ENCODE results near the gene FARS2.

- no peak for TF ChIP-seq ZNF24 (IDR thresholded peaks at IDR 0.05)
- TF ChIP-seq POLR2AphosphoS5 (IDR thresholded peaks at IDR 0.05; ENCODE audit: low read depth, low read length), result no peak
- no peak for TF ChIP-seq PATZ1 (CRISPR knock-in tag; IDR thresholded peaks at IDR 0.05)
- TF ChIP-seq TGIF2 (CRISPR knock-in tag; IDR thresholded peaks at IDR 0.05), result no peak
- TF ChIP-seq CTCF (CRISPR knock-in tag; IDR thresholded peaks at IDR 0.05), result no peak
- TF ChIP-seq JUND (CRISPR knock-in tag; IDR thresholded peaks at IDR 0.05), result no peak
- TF ChIP-seq EZH2 (conservative IDR thresholded peaks at IDR 0.05; ENCODE audit: low read depth, low read length), result no peak
- TF ChIP-seq TAF1 (CRISPR knock-in tag; IDR thresholded peaks at IDR 0.05), result no peak
- TF ChIP-seq FOSL1 (CRISPR knock-in tag; IDR thresholded peaks at IDR 0.05; ENCODE audit: borderline replicate concordance), result no peak
- no peak for TF ChIP-seq ZNF513 (CRISPR knock-in tag; conservative IDR thresholded peaks at IDR 0.05)
- TF ChIP-seq ATF7 (IDR thresholded peaks at IDR 0.05), result no peak
- no peak for TF ChIP-seq ATF7 (CRISPR knock-in tag; IDR thresholded peaks at IDR 0.05)
- TF ChIP-seq NFE2L2 (IDR thresholded peaks at IDR 0.05; ENCODE audit: low read length), result no peak
Observed at GRCh38 chr6:5680095-5680494, 418.8 kb downstream of the FARS2 start.

Measured in HepG2 (cell line).